Fibroblast of skin of left quadriceps (primary cell): ENCODE results near the gene C1orf35.

Source experiments
- DNase-seq, 2 experiments: peaks; one replicate each; pipeline ENCODE4 v3.0.0-alpha.2; 2013; ENCODE audit warnings: low read depth in 2 of 2

Gene C1orf35

GRCh38 chr1:228102791-228103620, at the start of gene C1orf35:
C1orf35 (minus strand) TSS chr1:228103325; CDS start chr1:228103227, 98 bp downstream.
- DNase-seq: peak; percentile 72 to 76

GRCh38 chr1:228152918-228153258, 49.8 kb upstream of the C1orf35 start:
- DNase-seq: no peak

GRCh38 chr1:228152097-228152917, 49.2 kb upstream of the C1orf35 start:
- DNase-seq: no peak

GRCh38 chr1:228151180-228151925, 48.2 kb upstream of the C1orf35 start:
- DNase-seq: no peak

GRCh38 chr1:228150461-228151179, 47.5 kb upstream of the C1orf35 start:
- peak; percentile 52 to 57 for DNase-seq

GRCh38 chr1:228150120-228150460, 47.0 kb upstream of the C1orf35 start:
- DNase-seq: no peak

GRCh38 chr1:228149406-228150119, 46.4 kb upstream of the C1orf35 start, which contains the start of gene GJC2:
GJC2 (plus strand) TSS chr1:228149930; CDS start chr1:228157759, 7,829 bp downstream.
- DNase-seq: no peak

GRCh38 chr1:228148935-228149405, 45.8 kb upstream of the C1orf35 start:
- DNase-seq: no peak

- DNase-seq: no peak
Observed at GRCh38 chr1:228148196-228148861, 45.2 kb upstream of the C1orf35 start.

GRCh38 chr1:228147768-228148167, 44.6 kb upstream of the C1orf35 start:
- DNase-seq: no peak

- DNase-seq: no peak
Observed at GRCh38 chr1:228147151-228147693, 44.1 kb upstream of the C1orf35 start.

- no peak for DNase-seq
Observed at GRCh38 chr1:228146417-228147150, 43.5 kb upstream of the C1orf35 start.

GRCh38 chr1:228145463-228146416, 42.6 kb upstream of the C1orf35 start:
- no peak for DNase-seq

- no peak for DNase-seq
Observed at GRCh38 chr1:228144993-228145343, 41.8 kb upstream of the C1orf35 start.

- DNase-seq: no peak
Observed at GRCh38 chr1:228144193-228144992, 41.3 kb upstream of the C1orf35 start.

GRCh38 chr1:228143480-228144192, 40.5 kb upstream of the C1orf35 start:
- no peak for DNase-seq

- no peak for DNase-seq
Observed at GRCh38 chr1:228142701-228143136, 39.6 kb upstream of the C1orf35 start.
